Smooth muscle cell (in vitro differentiated cells): ENCODE measurements around the gene ANKRD9. TPM values are rescaled to one million over a fixed set of nuclear protein-coding genes. Genes with fewer than 3 reads are reported as not detected.
A peak's percentile ranks its signal among the peaks of the same experiment; 100 is the strongest.

Experiments used
- DNase-seq: peaks from one replicate; lab custom pipeline; 2025; ENCODE audit not compliant: unreplicated experiment; lab: John Stamatoyannopoulos, UW
- H2AFZ ChIP-seq: fragments of 200-600 bp; sonication (generic); 2 replicates; pipeline ENCODE4 v1.6.0; 2016; ENCODE audit warnings: antibody characterized with exemption, low read depth, mild to moderate bottlenecking
- H3F3A ChIP-seq: fragments of 200-600 bp; sonication (generic); 2 replicates; pipeline ENCODE4 v1.6.0; 2017; ENCODE audit warnings: antibody characterized with exemption, low read depth
- H3K27ac ChIP-seq: fragments of 200-600 bp; sonication (generic); 2 replicates; pipeline ENCODE4 v1.5.1; 2016; ENCODE audit warnings: low read depth, mild to moderate bottlenecking
- H3K27me3 ChIP-seq: fragments of 200-600 bp; sonication (generic); 2 replicates; pipeline ENCODE4 v1.6.1; 2016; ENCODE audit warnings: low read depth, mild to moderate bottlenecking
- H3K36me3 ChIP-seq: fragments of 200-600 bp; sonication (generic); 2 replicates; pipeline ENCODE4 v1.5.1; 2016; ENCODE audit warnings: low read depth
- H3K4me1 ChIP-seq: fragments of 200-600 bp; sonication (generic); 2 replicates; pipeline ENCODE4 v1.5.1; 2016; ENCODE audit warnings: low read depth
- H3K4me2 ChIP-seq: fragments of 200-600 bp; sonication (generic); 2 replicates; pipeline ENCODE4 v1.6.0; 2016; ENCODE audit warnings: mild to moderate bottlenecking
- H3K4me3 ChIP-seq: fragments of 200-600 bp; sonication (generic); 2 replicates; pipeline ENCODE4 v1.5.1; 2016; ENCODE audit warnings: mild to moderate bottlenecking
- H3K79me2 ChIP-seq: fragments of 200-600 bp; sonication (generic); 2 replicates; pipeline ENCODE4 v1.6.0; 2016; ENCODE audit warnings: low read depth, mild to moderate bottlenecking
- H3K9ac ChIP-seq: fragments of 200-600 bp; sonication (generic); 2 replicates; pipeline ENCODE4 v1.6.0; 2016; ENCODE audit warnings: low read depth
- H3K9me3 ChIP-seq: fragments of 200-600 bp; sonication (generic); replicated peaks from 2 replicates; pipeline ENCODE4 v1.5.1; 2016; ENCODE audit warnings: low read depth
- H4K20me1 ChIP-seq: fragments of 200-600 bp; sonication (generic); 2 replicates; pipeline ENCODE4 v1.6.0; 2016; ENCODE audit warnings: low read depth
- WGBS: methylation state at CpG from one replicate; pipeline ENCODE4 v1.1.7; 2016; ENCODE audit warnings: low lambda C conversion rate; 5-methylcytosine and 5-hydroxymethylcytosine counted together
- polyA plus RNA-seq: library from polyadenylated mRNA; unstranded; fragments of >200 nt; fragmentation: Nextera tagmentation; extraction: Ambion mirVana; gene quantifications from 2 replicates; pipeline ENCODE4 v1.2.1, GENCODE V29; 2016
- total RNA-seq: library from RNA; depleted of rRNA; stranded (reverse); fragments of >200 nt; gene quantifications from 2 replicates; pipeline ENCODE4 v1.2.3, GENCODE V29; 2014
- TF ChIP-seq, protein P1 (sequence below): fragments of 200-600 bp; sonication (generic); IDR thresholded peaks from 2 replicates; pipeline ENCODE4 v1.5.1; 2017; ENCODE audit warnings: borderline replicate concordance, mild to moderate bottlenecking, antibody characterized with exemption; ENCODE audit not compliant: insufficient read depth, poor library complexity, severe bottlenecking

ANKRD9 gene
- total and polyA plus RNA-seq, 2 experiments from 2014 or later = 17.2 to 38.9 TPM

DNA sequence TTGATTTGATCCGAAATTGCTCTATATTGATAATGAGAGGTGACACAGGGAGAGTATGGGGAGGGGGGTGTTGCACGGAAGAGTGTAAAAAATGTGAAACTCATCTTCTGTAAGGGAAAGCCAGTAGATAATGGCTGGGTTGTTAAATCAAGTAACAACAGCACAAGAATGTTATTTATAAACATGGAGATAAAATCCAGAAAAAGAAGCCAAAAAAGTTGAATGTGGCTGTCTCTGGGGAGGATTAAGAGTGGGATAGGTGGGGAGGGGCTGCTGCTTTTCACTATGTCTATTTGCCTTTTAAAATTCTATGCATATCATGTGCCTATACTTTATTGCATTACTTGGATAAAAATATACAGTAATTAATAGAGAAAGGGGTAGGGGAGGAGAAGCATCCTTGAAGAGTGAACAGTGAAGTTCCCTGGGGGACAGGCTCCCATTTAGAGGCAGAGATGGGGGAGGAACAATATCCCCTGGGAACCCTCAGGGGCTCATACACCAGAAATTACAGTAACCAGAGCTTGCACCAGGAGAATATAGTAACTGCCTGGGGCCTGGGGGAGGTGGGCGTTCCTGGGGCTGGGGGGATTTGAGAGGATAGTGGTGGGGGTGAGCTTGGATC, 39.2 kb upstream of the ANKRD9 start:
- TF ChIP-seq, protein P1, sequence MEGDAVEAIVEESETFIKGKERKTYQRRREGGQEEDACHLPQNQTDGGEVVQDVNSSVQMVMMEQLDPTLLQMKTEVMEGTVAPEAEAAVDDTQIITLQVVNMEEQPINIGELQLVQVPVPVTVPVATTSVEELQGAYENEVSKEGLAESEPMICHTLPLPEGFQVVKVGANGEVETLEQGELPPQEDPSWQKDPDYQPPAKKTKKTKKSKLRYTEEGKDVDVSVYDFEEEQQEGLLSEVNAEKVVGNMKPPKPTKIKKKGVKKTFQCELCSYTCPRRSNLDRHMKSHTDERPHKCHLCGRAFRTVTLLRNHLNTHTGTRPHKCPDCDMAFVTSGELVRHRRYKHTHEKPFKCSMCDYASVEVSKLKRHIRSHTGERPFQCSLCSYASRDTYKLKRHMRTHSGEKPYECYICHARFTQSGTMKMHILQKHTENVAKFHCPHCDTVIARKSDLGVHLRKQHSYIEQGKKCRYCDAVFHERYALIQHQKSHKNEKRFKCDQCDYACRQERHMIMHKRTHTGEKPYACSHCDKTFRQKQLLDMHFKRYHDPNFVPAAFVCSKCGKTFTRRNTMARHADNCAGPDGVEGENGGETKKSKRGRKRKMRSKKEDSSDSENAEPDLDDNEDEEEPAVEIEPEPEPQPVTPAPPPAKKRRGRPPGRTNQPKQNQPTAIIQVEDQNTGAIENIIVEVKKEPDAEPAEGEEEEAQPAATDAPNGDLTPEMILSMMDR = no peak
- H4K20me1 ChIP-seq = no peaks in the 10 kb centered on the region
- no peak overlapping the region for H3K27ac ChIP-seq
- H3K9me3 ChIP-seq = no peaks in the 10 kb centered on the region
- H3K4me1 ChIP-seq = peaks cover 20% of the 10 kb centered on the region
- H3K27me3 ChIP-seq = peaks cover 9% of the 10 kb centered on the region
- H3K9ac ChIP-seq = no peak overlapping the region
- no peak for DNase-seq
- H2AFZ ChIP-seq = no peak overlapping the region
- WGBS = 62% methylated on average over 3 of the region's 3 CpGs
- H3K36me3 ChIP-seq = no peaks in the 10 kb centered on the region
- no peak overlapping the region for H3K4me3 ChIP-seq
- H3K79me2 ChIP-seq = no peaks in the 10 kb centered on the region
- H3F3A ChIP-seq = peaks cover 7% of the 10 kb centered on the region
- no peak overlapping the region for H3K4me2 ChIP-seq

DNA sequence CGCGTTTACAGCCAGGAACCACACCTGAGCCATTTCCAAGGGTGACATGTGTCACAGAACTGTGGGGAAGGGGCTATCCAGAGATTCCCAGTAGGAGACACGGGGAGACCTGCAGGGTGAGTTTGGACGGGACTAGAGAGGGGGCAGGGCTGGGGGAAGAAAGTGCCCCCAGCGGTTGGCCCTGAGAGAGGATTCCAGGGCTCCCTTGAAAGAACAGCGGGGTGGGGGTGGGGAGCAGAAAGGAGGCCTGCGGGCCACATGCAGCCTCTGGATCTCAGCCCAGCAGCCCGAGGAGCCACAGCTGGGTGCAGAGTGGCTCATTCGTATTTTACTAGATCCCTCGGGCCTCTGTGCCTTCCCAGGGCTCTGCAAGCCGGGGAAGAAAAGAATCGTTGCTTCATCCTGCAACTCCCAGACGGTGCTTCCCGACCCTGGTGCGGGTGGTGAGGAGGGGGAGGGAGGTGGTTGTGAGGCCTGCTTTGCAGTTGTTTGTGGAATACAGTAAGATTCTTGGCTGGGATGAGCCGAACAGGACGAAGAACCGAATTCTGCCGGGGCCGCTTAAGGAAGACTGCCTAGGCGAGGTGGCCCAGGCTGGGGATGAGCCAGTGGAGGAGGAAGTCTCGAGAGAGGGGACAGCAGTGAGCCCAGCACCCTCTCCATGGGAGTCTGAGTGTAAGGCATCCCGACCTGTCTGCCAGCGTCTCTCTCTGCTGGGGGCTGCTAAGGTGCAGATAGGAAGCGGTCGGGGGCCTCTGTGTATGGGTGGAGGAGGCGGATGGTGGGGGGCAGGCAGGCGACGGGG, 36.1 kb upstream of the ANKRD9 start:
- Histone ChIP-seq H3K9me3 (no peaks in the 10 kb centered on the region), H3K4me3 (peak overlapping the region; percentile 28), H2AFZ (peak overlapping the region; percentile 75), H3F3A (peaks cover 7% of the 10 kb centered on the region), H3K4me2 (peak overlapping the region; percentile 35), H3K4me1 (peaks cover 10% of the 10 kb centered on the region), H3K27ac (no peak overlapping the region), H3K27me3 (peaks cover 9% of the 10 kb centered on the region), H3K79me2 (no peaks in the 10 kb centered on the region), H4K20me1 (no peaks in the 10 kb centered on the region), H3K9ac (no peak overlapping the region), H3K36me3 (no peaks in the 10 kb centered on the region)
- DNase-seq = no peak
- TF ChIP-seq, protein P1 = no peak
- 41% methylated on average over 28 of the region's 29 CpGs for WGBS

DNA sequence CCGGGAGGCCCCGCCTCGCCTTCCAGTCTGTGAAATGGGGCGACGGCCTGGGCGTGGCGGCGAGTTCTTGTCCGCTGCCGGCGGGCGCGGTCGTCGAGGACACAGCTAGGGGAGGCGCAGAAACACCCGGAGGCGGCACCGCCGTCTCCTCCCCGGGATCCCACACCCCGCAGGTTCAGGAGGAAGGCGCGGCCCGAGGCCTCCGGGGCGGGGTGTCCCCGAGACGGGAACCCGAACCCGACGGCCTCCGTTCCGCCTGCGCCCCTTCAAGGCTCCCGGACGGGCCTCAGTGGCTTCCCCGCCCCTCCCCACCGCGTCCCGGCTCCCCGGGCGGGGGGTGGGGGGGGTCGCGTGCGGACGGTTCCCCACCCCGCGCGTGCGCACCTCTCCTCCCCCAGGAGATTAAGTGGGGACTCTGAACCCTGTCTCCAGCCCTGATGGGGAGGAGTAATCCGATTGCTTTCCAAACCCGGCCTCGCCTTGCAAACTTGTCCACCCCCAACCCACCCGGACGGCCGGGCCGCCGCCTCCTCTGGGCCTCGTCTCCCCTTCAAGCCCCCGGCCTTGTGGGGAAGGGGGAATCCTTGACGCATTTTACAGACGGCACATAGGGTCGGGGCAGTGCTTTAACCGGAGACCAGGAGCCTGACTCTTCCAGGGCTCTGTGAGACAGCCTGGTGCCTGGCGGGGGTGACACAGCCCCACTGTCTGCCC, 35.3 kb upstream of the ANKRD9 start:
- TF ChIP-seq, protein P1 = no peak
- Histone ChIP-seq H3K27ac (no peak overlapping the region), H3K9me3 (no peaks in the 10 kb centered on the region), H2AFZ (peak overlapping the region; percentile 75), H3K9ac (no peak overlapping the region), H3K27me3 (peaks cover 9% of the 10 kb centered on the region), H3K4me1 (peaks cover 10% of the 10 kb centered on the region), H3K4me3 (peak overlapping the region; percentile 28), H3F3A (peaks cover 7% of the 10 kb centered on the region), H3K79me2 (no peaks in the 10 kb centered on the region), H3K4me2 (peak overlapping the region; percentile 35), H4K20me1 (no peaks in the 10 kb centered on the region), H3K36me3 (no peaks in the 10 kb centered on the region)
- WGBS = 26% methylated on average over 24 of the region's 66 CpGs
- no peak for DNase-seq
